Ovary (tissue), 9 donors: ENCODE measurements around the gene HIVEP3. TPM values are rescaled to one million over a fixed set of nuclear protein-coding genes. Genes with fewer than 3 reads are reported as not detected.

Experiments used
- DNase-seq, 5 donors: peaks; one replicate each; pipeline ENCODE4 v3.0.0-alpha.2; 2019 to 2020
- H3K27ac ChIP-seq, 2 donors: fragments of 200-600 bp; one replicate each; pipeline versions ENCODE4 v1.5.1 to v1.8.0; 2019 to 2022
- H3K27me3 ChIP-seq: fragments of 200-600 bp; one replicate; pipeline ENCODE4 v1.8.0; 2022
- H3K36me3 ChIP-seq: fragments of 200-600 bp; sonication (generic); one replicate; pipeline ENCODE4 v1.5.1; 2019
- H3K4me1 ChIP-seq: one replicate; pipeline ENCODE4 v1.8.1; 2013; ENCODE audit warnings: mild to moderate bottlenecking, moderate library complexity; ENCODE audit not compliant: insufficient read depth
- H3K4me3 ChIP-seq: fragments of 200-600 bp; sonication (generic); one replicate; pipeline ENCODE4 v1.5.1; 2017
- H3K9me3 ChIP-seq, 2 donors: fragments of 200-600 bp in 1 of 2; sonication (generic) in 1 of 2; one replicate each; pipeline versions ENCODE4 v1.5.1 to v1.8.1; 2013 to 2019; ENCODE audit warnings: mild to moderate bottlenecking in 1 of 2, moderate library complexity in 1 of 2
- CTCF ChIP-seq, 3 donors: fragments of 450-650 bp in 2 of 3; fragments of 200-600 bp in 1 of 3; IDR thresholded peaks; one replicate each; pipeline versions ENCODE4 v1.5.1 to v1.8.0; 2016 to 2022; ENCODE audit warnings: antibody characterized with exemption in 3 of 3, mild to moderate bottlenecking in 1 of 3
- EP300 ChIP-seq: sonication (generic); formaldehyde crosslinking; IDR thresholded peaks from one replicate; pipeline ENCODE4 v1.6.1; 2017; ENCODE audit warnings: antibody characterized with exemption
- POLR2A ChIP-seq: fragments of 450-650 bp; IDR thresholded peaks from one replicate; pipeline ENCODE4 v1.6.1; 2017; ENCODE audit warnings: antibody characterized with exemption, mild to moderate bottlenecking, moderate library complexity
- WGBS, 3 donors: extraction: QIAGEN DNeasy Blood & Tissue Kit in 1 of 3; methylation state at CpG; one replicate each; pipeline versions ENCODE4 v1.1.5 to v1.1.7; 2013 to 2017; 5-methylcytosine and 5-hydroxymethylcytosine counted together
- intact Hi-C, 4 donors: fragments of 100-400 bp; cut with DNase I; formaldehyde crosslinking; loops; one replicate each; pipeline versions ENCODE4 v1.11.0 to v1.15.1; 2022 to 2023
- polyA plus RNA-seq, 2 donors: library from polyadenylated mRNA; stranded (reverse); fragments of 200-250 nt in 1 of 2; fragments of 350-450 nt in 1 of 2; fragmentation: Illumina TruSeq in 1 of 2; extraction: RNeasy Lipid Tissue Mini Kit (QIAGEN cat#74804) in 1 of 2; gene quantifications; one replicate each; pipeline ENCODE4 v1.2.3, GENCODE V29; 2013 to 2014
- total RNA-seq, 7 donors: library from RNA; depleted of rRNA in 2 of 7; stranded (reverse); fragments of >200 nt in 2 of 7; fragmentation: NEBNext Ultra II Directional in 3 of 7; extraction: Animal tissue kit (Norgen Biotek cat#: 25700) in 3 of 7; gene quantifications; one replicate each; pipeline versions ENCODE4 v1.1.0 to v1.2.4, GENCODE V29; 2016 to 2023
- donor health status: DM: no; HTN: no; CAD: no; lungs with moderate emphysema.
- donor health status: DM: no; HTN: no; CAD: no.
- donor health status: Bipolar disorder and iron deficiency.
- donor health status: DM: yes; HTN: yes; CAD: no.
- donor health status: DM: no; HTN: no; CAD: no.
- donor health status: DM: yes; HTN: yes; CAD: no.

The HIVEP3 gene
- total and polyA plus RNA-seq, 9 donors: 3.0 to 7.5 (median 5.2) TPM

- peaks cover 2% of the 10 kb centered on the region for H3K4me1 ChIP-seq
- no peaks in the 10 kb centered on the region for H3K9me3 ChIP-seq
- no peaks in the 10 kb centered on the region for H3K27me3 ChIP-seq
- TF ChIP-seq EP300 (no peak), CTCF (IDR thresholded peaks at IDR 0.05) (no peak), POLR2A (no peak)
- intact Hi-C loops: no loop called here
- H3K27ac ChIP-seq: no peak overlapping the region
- no peak for DNase-seq
- H3K36me3 ChIP-seq: no peaks in the 10 kb centered on the region
- H3K4me3 ChIP-seq: no peak overlapping the region
- WGBS, 3 donors: 83 to 90% (median 89%) methylated on average over 2 of the region's 2 CpGs
Measured at GRCh38 chr1:41920658-41921057, 1.9 kb upstream of the HIVEP3 start.

- Histone ChIP-seq H3K27ac (no peak overlapping the region), H3K4me3 (no peak overlapping the region), H3K9me3 (no peaks in the 10 kb centered on the region), H3K27me3 (no peaks in the 10 kb centered on the region), H3K36me3 (no peaks in the 10 kb centered on the region), H3K4me1 (peaks cover 2% of the 10 kb centered on the region)
- 67 to 73% (median 72%) methylated on average over 18 of the region's 18 CpGs for WGBS, 3 donors
- no peak for DNase-seq
- TF ChIP-seq CTCF (IDR thresholded peaks at IDR 0.05): no peak
- no peak for TF ChIP-seq EP300
- no peak for TF ChIP-seq POLR2A
- intact Hi-C loops: no loop called here
Measured at GRCh38 chr1:41919764-41920397, 1.2 kb upstream of the HIVEP3 start.

GRCh38 chr1:41919131-41919530, 409 bp upstream of the HIVEP3 start:
- intact Hi-C loops: no loop called here
- 52 to 68% (median 56%) methylated on average over 9 of the region's 9 CpGs for WGBS, 3 donors

GRCh38 chr1:41917835-41918449, 780 bp downstream of the HIVEP3 start:
- H3K27me3 ChIP-seq: no peaks in the 10 kb centered on the region
- DNase-seq: peak in 2 of 5 donors; percentile 41 to 44
- peak overlapping the region; percentile 44 for H3K4me3 ChIP-seq
- intact Hi-C loops: no loop called here
- H3K36me3 ChIP-seq: no peaks in the 10 kb centered on the region
- TF ChIP-seq EP300 (no peak), CTCF (IDR thresholded peaks at IDR 0.05) (no peak), POLR2A (no peak)
- H3K9me3 ChIP-seq: no peaks in the 10 kb centered on the region
- 0% methylated on average over 51 to 53 of the region's 53 CpGs for WGBS, 3 donors
- peaks cover 2% of the 10 kb centered on the region for H3K4me1 ChIP-seq
- H3K27ac ChIP-seq: no peak overlapping the region

More at GRCh38 chr1:41919131-41919530, 409 bp upstream of the HIVEP3 start:
- H3K4me3 ChIP-seq: no peak overlapping the region
- no peaks in the 10 kb centered on the region for H3K9me3 ChIP-seq
- H3K27me3 ChIP-seq: no peaks in the 10 kb centered on the region
- H3K36me3 ChIP-seq: no peaks in the 10 kb centered on the region
- H3K4me1 ChIP-seq: peaks cover 2% of the 10 kb centered on the region
- H3K27ac ChIP-seq: no peak overlapping the region
- DNase-seq: no peak
- TF ChIP-seq EP300: no peak
- no peak for TF ChIP-seq CTCF (IDR thresholded peaks at IDR 0.05)
- TF ChIP-seq POLR2A: no peak
